Activated T-cell treated with anti-CD3 and anti-CD28 coated beads for 48 hours (primary cell): ENCODE data around the gene GDAP1L1.
A peak's percentile ranks its signal among the peaks of the same experiment; 100 is the strongest.

Source experiments
- DNase-seq: peaks from one replicate; pipeline ENCODE4 v3.0.0-alpha.2; 2020; ENCODE audit warnings: low read depth

Gene GDAP1L1

GRCh38 chr20:44247131-44247571, at the start of gene GDAP1L1:
GDAP1L1 (plus strand) TSS chr20:44247308; CDS start chr20:44247335, 27 bp downstream.
- no peak for DNase-seq

GRCh38 chr20:44198872-44199271, 48.2 kb upstream of the GDAP1L1 start:
- DNase-seq, result no peak

GRCh38 chr20:44199877-44200276, 47.2 kb upstream of the GDAP1L1 start:
- DNase-seq, result no peak

GRCh38 chr20:44200371-44200770, 46.7 kb upstream of the GDAP1L1 start:
- DNase-seq, result no peak

- DNase-seq, result no peak
Observed at GRCh38 chr20:44200983-44201382, 46.1 kb upstream of the GDAP1L1 start.

- DNase-seq, result no peak
Observed at GRCh38 chr20:44203161-44203560, 43.9 kb upstream of the GDAP1L1 start.

GRCh38 chr20:44204156-44204831, 42.8 kb upstream of the GDAP1L1 start:
- no peak for DNase-seq

GRCh38 chr20:44204832-44205215, 42.3 kb upstream of the GDAP1L1 start:
- no peak for DNase-seq

- no peak for DNase-seq
Observed at GRCh38 chr20:44206132-44206531, 41.0 kb upstream of the GDAP1L1 start.

GRCh38 chr20:44207126-44207723, 39.9 kb upstream of the GDAP1L1 start:
- no peak for DNase-seq

- DNase-seq, result no peak
Observed at GRCh38 chr20:44208165-44208564, 38.9 kb upstream of the GDAP1L1 start.

GRCh38 chr20:44208770-44209169, 38.3 kb upstream of the GDAP1L1 start:
- no peak for DNase-seq

- DNase-seq, result no peak
Observed at GRCh38 chr20:44209686-44210405, 37.3 kb upstream of the GDAP1L1 start.

- DNase-seq, result peak; percentile 97
Observed at GRCh38 chr20:44210406-44211176, 36.5 kb upstream of the GDAP1L1 start, which contains the start of gene OSER1. OSER1 (minus strand) TSS chr20:44210771; CDS start chr20:44206957, 3,814 bp downstream.

- DNase-seq, result no peak
Observed at GRCh38 chr20:44211177-44212039, 35.7 kb upstream of the GDAP1L1 start.

GRCh38 chr20:44212792-44213191, 34.3 kb upstream of the GDAP1L1 start:
- DNase-seq, result no peak

GRCh38 chr20:44215125-44215524, 32.0 kb upstream of the GDAP1L1 start:
- DNase-seq, result peak; percentile 61

- DNase-seq, result peak; percentile 41
Observed at GRCh38 chr20:44217342-44218092, 29.6 kb upstream of the GDAP1L1 start.

GRCh38 chr20:44218446-44218845, 28.7 kb upstream of the GDAP1L1 start:
- DNase-seq, result no peak

GRCh38 chr20:44219170-44219730, 27.9 kb upstream of the GDAP1L1 start:
- DNase-seq, result no peak
